Activated naive CD4-positive, alpha-beta T cell treated with Interleukin-2 at 50 U/mL for 16 hours (primary cell): ENCODE results near the gene RPS6KA2.
"Not testable (repeated sequence)": the region's sequence is repeated elsewhere in the genome, so short reads cannot be mapped to it uniquely, and the experiment has no call there.

ENCODE experiments used
- DNase-seq: peaks from one replicate; pipeline ENCODE4 v3.0.0-alpha.2; 2020

RPS6KA2 gene

DNA sequence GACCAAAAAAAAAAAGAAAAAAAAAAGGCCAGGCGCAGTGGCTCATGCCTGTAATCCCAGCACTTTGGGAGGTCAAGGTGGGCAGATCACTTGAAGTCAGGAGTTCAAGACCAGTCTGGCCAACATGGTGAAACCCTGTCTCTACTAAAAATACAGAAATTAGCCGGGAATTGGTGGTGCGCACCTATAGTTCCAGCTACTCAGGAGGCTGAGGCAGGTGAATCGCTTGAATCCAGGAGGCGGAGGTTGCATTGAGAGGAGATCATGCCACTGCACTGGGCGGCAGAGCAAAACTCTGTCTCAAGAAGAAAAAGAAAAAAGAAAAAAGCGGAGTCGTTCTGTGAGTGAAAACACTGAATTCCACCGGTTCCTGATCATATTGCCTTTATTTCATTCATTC, 240.0 kb downstream of the RPS6KA2 start:
- DNase-seq = not testable (repeated sequence)

DNA sequence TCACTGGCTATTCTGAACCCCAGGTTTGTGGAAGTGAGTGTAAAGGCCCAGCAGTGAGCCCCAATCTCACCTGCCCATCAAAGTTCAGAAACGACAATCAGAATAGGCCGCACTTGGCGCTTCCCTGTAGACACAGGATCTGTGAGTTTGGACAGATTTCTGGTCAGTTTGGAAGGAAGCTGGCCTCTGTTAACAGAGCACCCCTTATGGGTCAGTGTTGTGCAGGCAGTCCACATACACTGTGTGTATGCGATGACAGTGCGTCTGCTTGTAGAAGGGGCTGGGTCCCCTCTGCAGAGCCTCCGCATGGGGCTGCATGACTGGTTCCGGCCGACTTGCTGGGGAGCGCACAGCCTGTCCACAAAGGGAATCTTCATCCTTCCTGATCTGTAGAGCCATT, 240.9 kb downstream of the RPS6KA2 start:
- no peak for DNase-seq

DNA sequence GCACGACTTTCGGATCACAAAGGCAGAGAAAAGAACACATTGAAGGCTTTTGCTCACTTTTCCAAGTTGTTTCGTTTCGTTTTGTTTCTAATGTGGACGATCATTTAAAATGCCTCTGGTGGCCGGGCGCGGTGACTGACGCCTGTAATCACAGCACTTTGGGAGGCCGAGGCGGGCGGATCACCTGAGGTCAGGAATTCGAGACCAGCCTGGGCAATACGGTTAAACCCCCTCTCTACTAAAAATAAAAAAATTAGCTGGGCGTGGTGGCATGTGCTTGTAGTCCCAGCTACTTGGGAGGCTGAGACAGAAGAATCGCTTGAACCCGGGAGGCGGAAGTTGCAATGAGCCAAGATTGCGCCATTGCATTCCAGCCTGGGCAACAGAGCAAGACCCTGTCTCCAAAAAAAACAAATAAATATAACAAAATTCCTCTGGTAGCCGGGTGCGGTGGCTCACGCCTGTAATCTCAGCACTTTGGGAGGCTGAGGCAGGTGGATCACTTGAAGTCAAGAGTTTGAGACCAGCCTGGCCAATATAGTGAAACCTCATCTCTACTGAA, 243.2 kb downstream of the RPS6KA2 start:
- peak; percentile 37 for DNase-seq

DNA sequence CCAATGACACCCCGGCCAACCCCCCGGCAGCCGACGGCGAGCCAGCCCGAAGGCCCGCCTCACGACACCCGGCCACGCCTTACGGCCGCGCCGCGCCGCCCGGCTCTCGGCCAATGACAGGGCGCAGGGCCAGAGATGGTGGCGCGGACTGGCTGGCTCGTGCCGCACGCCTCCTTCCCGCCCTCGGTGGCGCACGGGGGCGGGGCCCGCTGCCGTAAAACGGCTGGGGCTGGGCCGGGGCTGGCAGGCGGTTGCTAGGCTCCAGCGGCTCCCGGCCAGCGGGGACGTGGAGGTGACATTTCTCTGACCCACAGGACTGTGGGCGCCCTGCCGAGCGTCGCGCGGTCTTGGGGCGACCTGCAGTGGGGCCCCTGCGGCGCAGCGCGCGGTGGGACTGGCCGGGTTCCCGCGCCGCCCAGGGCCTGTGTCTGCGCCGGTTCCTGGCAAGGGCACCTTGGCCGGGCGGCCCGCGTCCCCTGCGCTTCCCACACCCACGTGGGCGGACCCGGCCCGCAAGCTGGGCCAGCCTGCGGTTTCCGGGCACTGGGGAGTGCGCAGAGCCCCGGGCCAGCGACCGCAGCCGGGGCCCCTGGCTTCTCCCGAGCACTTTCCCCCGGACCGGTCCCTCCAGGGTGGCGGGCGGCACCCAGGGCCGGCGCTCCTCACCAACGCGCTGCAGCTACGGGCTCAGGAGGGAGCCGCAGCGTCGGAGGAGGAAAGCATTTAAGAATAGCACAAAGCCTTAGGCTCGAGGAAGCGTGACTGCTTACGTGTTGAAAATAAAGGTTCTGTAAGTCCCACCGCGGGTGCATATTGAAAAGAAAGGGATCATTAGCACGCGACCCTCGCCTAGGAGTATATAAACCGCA, 243.9 kb downstream of the RPS6KA2 start, which contains the start of gene MPC1:
TSS of gene MPC1 (minus strand) at position 8 of the 869 bp plus-strand sequence. CDS start 64 bp downstream, outside the sequence.
- DNase-seq = peak; percentile 95

DNA sequence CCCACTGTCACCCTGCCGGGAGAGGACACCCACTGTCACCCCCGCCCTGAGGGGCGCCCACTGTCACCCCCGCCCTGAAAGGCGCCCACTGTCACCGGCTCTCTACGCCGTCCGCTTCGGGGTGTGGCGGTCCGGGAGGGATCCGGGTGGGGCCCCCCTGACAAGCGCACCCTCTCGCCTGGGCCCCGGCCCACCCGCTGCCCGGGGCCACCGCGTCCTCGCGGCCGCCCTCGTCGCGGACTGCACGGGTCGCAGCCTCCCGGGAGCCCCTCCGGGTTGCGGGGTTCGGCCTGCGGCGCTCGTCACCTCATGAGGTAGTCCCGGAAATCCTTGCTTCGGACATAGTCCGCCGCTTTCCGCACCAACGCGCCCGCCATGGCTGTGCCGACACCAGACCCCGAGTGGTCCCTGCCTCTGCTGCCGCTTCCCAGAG, 244.5 kb downstream of the RPS6KA2 start:
- DNase-seq = no peak

DNA sequence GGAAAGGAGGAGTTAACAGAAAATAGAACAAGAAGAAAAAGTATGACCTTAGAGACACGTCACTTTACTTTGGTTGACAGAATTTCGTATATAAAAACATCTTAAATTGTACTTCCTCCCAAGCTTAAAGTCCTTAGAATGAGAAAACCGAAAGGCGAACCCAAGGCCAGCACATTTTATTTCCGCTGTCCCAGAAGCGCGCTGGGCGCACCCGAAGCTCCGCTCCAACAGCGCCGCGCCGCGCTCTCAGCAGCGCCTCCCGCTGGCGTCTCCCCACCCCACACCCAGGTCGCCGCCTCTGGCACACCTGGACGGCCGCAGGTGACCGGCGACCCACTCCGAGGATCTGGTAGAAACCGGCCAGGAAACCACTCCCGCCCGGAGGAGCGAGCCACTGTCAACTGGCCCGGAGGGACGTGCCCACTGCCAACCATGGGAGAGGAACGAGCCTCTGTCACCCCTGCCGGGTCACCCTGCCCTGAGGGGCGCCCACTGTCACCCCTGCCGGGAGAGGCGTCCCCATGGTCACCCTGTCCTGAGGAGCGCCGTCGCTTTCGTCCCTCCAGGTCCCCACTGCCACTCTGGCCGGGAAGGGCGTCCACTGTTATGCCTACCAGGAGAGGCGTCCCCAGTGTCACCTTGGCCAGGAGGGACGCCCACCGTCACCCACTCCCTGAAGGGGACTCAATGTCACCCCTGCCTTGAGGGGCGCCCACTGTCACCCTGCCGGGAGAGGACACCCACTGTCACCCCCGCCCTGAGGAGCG, 245.1 kb downstream of the RPS6KA2 start:
- DNase-seq = peak; percentile 71

DNA sequence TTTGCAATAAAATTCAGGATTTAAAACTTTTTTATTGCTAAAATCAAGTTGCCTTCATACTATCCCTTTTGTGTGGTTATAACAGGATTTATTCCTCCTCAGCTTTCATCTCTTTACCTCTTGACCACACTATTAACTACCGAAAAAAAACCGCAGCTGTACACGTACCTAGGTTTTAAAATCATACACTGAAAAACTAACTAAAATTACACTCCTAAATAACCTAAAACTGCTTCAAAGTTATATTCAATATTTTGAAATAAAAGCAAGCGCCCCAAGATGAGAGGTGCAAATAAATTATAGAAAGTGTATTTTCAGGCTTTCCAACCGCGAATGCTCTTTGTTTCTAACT, 245.7 kb downstream of the RPS6KA2 start:
- DNase-seq = no peak

DNA sequence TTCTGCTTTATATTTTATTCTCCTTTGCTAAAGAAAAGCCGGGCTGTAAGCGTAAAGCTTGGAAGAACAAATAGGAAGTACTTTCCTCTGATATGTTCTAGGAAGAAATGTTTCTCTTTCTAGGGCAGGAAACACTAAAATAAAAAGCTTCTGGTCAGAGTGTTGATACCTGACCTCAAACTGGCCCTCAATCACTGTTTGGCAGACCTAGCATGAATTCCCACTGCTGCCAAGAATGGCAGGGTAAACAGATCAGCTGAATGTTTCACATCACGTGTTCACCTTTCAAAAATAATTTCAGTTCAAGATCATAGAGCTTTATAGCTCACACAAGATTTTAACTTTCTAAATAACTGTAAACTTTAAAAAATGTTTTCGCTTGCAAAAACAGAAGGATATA, 247.3 kb downstream of the RPS6KA2 start:
- DNase-seq = no peak

DNA sequence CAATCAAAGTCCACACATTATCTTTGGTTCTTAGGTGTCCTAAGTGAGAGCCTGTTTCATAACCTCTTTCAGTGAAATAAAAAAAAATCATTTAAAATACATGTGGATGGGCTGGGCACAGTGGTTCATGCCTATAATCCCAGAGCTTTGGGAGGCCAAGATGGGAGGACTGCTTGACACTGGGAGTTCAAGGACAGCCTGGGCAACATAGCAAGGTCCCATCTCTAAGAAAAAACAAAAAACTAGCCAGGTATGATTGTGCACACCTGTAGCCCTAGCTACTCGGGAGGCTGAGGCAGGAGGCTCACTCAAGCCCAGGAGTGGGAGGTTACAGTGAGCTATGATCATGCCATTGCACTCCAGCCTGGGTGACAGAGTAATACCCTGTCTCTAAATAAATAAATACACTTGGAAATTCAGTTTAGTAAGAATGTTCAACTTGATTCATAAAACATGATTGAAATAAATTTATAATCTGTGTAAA, 247.9 kb downstream of the RPS6KA2 start:
- DNase-seq = no peak

DNA sequence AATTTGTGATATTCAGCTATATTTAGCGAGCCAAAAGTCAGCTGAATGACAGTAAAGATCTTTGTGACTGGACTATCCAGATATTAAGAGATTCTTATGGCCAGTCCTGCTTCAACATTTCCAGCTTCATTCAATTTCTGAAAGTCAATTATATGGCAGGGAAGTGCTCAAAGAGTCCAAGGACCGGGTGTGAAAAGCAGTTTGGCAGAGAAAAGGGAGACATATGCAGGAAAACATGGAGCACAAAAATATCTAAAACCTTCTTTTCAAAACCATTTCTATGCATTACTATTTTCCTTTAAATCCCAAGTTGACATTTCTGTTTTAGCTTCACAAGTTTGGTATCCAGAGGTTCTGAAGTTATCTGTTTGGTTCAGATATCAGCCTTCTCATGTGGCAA, 249.3 kb downstream of the RPS6KA2 start:
- DNase-seq = no peak

DNA sequence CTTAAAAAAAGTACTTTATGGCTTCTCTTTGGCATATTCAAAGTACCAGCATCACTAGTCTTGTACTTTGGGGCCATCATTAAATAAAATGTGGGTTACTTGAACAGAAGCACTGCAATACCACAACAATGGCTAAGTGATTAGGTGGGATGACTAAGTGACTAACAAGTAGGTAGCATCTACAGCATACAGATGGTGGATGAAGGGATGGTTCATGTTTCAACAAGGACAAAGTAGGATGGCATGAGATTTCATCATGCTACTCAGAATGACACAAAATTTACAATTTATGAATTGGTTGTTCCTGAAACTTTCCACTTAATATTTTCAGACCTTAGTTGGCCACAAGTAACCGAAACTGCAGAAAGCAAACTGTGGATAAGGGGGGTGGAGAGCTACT, 252.0 kb downstream of the RPS6KA2 start:
- no peak for DNase-seq

DNA sequence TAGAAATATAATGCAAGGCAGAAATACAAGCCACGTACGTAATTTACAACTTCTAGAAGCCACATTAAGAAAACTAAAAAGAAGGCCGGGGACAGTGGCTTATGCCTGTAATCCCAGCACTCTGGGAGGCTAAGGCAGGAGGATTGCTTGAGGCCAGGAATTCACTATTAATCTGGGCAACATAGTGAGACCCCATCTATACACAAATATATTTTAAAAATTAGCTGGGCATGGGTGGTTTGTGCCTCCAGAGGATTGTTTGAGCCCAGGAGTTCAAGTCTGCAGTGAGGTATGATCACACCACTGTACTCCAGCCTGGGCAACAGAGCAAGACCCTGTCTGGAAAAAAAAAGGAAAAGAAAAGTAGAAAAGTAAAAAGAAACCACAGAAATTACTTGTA, 256.6 kb downstream of the RPS6KA2 start:
- DNase-seq = no peak

DNA sequence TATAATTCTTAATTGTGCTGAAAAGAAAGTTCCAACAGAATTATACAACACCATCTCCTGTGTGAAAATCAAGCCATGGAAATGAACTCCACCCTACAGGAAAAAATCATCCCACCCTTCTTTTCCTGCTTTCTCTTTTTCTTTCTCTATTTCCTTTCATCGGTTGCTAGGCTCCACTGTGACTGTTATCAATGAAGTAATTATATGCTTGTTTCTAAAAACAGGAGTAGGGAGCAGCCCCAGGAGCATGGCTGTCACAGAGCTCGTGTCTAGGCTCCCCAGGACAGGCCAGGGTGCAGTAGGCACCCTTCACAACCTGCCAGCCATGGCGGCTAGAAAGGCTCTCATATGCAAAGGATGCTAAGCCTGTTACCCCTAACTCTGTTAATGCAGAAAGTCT, 257.3 kb downstream of the RPS6KA2 start:
- DNase-seq = no peak

DNA sequence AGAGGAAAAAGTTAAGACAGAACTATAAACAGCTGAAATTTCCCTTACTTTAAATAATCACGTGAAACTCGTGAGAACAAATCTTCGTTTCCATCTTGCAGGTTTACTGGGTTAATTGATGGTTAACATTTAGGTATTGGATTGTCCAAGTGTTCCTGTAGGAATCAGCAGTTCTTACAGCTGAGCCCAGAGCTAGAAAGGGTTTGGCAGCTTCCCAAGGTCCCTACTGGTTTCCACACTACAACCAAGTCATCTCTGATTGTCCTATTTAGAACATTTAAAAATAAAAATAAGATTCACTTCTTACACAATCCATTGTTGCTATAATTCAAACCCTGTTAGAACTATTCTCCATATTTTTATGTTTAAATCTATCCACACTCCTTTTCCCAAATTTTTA, 260.1 kb downstream of the RPS6KA2 start:
- no peak for DNase-seq

DNA sequence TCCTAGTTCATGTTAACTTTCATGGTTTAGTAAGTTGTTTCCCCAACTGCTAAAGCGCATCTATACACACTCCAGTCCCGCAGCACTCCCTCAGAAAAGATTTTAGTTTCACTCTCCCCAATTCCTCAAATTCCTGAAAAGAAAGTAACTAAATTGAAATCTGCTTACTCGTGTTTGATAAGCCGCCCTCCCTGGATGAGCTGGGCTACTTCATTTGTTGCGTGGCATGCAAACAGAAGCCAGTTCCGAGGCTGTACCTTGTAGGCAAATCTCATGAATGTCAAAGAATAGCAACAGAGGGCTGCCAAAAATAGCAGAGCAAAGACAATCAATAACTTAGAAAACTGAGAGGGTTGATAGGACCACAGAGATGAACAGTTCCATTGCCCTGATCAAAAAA, 261.2 kb downstream of the RPS6KA2 start:
- no peak for DNase-seq

DNA sequence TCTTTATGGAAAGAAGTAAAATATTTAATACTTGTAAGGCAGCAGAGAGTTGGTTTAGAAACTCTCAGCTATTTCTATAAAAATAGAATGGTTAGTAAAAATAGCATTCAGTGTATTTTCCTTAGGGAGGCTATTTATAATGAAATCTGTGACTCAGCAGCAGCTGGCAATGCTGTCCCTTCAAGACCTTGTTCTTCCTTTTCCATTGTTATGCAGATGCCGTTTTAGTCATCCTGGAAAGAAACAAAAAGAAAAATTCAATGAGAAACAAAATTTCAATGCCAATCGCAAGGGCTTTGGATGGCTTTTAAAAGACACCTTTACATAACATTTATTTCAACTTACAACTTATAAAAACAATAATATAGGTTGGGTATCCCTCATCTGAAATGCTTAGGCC, 261.8 kb downstream of the RPS6KA2 start:
- DNase-seq = no peak

DNA sequence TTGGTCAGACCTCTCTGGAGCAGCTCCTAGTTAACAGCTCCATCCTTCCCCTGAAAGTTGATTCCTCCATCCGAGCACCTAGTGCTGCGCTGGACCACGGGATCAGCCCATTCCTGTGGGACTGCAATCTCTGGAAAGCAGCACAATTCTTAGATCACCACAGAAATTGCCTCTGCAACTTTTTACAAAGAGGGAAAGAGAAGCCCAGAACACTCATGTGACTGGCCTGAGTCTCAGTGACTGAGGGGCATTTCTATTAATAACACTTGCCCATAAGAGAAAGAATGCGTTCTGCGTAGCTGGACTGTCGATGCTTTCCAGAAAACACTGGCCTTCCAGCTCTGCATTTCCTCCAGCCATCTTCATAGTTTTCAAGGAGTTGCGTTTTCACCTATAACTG, 262.6 kb downstream of the RPS6KA2 start:
- DNase-seq = no peak

DNA sequence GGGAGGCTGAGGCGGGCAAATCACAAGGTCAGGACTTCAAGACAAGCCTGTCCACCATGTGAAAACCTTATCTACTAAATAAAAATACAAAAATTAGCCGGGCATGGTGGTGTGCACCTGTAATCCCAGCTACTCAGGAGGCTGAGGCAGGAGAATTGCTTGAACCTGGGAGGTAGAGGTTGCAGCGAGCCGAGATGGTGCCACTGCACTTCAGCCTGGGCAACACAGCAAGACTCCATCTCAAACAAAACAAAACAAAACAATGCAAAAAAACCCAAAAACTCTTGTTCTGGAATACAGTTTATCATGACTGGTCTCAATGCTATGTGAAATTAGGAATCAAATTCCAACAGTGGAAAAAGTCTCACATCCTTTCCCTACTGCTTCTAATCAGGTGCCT, 264.6 kb downstream of the RPS6KA2 start:
- DNase-seq = not testable (repeated sequence)

DNA sequence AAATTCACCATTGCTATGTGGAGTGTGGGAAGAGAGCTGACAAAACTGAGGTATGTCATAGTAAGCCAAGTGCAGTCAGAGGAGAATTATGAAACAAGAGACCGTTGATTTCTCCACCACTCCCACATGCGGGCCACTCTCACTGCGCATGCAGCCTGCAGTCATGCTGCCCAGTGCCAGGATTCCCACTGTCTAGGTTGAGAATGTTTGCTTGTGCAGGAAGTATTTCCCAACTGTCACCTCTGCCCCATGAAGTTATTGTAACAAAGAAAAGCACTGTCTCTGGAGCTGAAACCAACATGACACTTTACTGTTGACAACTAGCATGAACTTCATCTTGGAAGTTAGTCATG, 266.0 kb downstream of the RPS6KA2 start:
- no peak for DNase-seq

DNA sequence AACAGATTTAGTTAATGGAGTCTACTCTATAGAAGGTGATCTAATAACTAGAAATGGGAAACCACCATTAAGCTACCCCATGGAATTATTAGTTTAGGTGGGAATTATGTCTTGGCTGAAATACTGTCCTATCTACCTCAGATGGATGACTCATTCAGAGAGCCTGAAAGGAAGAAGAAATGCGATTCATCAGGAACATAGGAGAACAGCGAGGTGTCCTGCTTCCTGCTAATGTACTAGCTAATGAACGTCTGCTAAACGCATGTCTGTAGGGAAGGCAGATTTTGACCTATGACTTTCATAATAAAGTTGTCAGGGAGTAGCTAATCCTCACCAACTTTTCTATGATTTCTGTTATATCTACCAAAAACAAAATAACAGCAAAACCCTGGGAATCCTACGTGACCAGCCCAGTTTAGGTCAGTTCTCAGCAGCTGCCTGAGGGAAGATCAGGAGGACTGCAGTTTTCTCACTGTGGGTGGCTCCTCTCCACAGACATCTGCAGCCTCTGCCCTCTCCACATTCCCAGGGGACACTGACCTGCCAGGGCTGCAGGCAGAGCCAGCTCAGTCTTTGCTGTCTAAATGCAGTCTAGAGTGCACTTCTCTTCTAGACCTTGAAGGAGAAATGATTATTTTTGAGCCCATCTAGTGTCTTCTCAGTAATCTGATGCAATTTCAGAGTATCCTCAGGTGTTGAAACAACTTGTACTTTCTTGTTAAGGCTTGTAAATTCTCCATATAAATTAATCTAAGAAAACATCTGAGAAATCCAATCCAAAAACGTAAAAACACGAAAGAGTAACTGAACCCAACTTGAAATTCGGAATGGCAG, 266.6 kb downstream of the RPS6KA2 start:
- DNase-seq = no peak
